ENCODE results near the gene USP14.

DNA sequence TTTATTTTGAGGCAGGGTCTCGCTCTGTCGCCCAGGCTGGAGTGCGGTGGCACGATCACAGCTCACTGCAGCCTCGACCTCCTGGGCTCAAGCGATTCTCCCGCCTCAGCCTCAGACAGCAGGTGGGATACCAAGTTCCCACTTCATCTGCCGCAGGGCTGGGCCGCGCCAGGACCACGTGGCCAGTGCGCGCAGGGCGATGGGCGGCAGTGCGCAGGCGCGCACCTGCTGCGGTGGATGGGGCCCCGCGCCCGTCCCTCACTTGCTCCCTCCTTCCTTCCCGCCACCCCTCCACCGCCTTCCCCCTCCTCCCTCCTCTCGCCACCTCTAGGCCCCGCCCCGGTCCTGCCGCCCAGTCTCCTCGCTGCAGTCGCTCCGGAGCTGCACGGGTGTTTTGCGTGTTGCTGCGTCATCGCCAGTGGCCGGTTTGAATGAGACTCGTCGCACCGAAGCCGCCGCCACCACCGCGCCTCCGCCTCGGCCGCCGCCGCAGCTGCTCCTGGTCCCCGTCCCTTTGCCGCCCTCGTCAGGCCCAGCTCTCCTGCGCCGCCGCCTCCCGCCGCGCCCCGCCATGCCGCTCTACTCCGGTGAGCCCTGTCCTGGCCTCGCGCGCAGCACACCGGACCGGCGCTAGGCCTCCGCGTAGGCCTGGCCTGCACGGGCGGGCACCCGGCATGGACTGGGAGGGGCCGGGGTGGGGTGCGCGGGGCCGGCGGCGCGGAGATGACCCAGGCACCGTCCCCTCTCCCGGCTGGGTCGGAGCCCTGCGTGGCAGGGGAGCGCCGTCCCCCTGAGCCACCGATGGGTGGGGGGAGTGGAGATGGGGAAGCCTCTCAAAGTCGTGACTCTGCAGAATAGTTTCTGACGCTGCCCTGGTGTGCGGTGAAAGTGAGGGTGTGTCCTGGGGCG, at the start of gene USP14:
- no peak for TF ChIP-seq NANOG (IDR thresholded peaks at IDR 0.05; ENCODE audit: insufficient read depth, low read depth, low read length, poor library complexity, severe bottlenecking)
- peak in 1 of 2 experiments; percentile 54; a peak in 1 of 3 replicates for TF ChIP-seq EP300 (IDR thresholded peaks at IDR 0.05; ENCODE audit: borderline replicate concordance in 1 of 2, low read depth in 2 of 2, low read length in 2 of 2)
